DND-41 (cell line): ENCODE results near the gene KLF14.

Experiments
- CTCF ChIP-seq: IDR thresholded peaks from 2 replicates; pipeline ENCODE4 v1.5.1; 2012; ENCODE audit warnings: borderline replicate concordance, low read length, moderate library complexity, mild to moderate bottlenecking; ENCODE audit not compliant: poor library complexity, severe bottlenecking; ENCODE audit errors: extremely low read depth
- EZH2 ChIP-seq: IDR thresholded peaks from 3 replicates; pipeline ENCODE4 v1.6.1; 2012; ENCODE audit warnings: borderline replicate concordance, low read depth, mild to moderate bottlenecking, moderate library complexity, low read length, inconsistent platforms; ENCODE audit not compliant: severe bottlenecking

GRCh38 chr7:130719541-130719940, 14.5 kb downstream of the KLF14 start:
- TF ChIP-seq CTCF (no peak), EZH2 (no peak)
